GM10266 (cell line): ENCODE measurements around the gene PRRT2.

Experiments used
- DNase-seq: peaks from one replicate; pipeline ENCODE4 v3.0.0; 2012; ENCODE audit errors: extremely low spot score
- TF ChIP-seq, protein P1 (sequence below): IDR thresholded peaks from 2 replicates; pipeline ENCODE4 v1.5.1; 2012; ENCODE audit warnings: mild to moderate bottlenecking, low read depth; ENCODE audit not compliant: control insufficient read depth, insufficient read depth; ENCODE audit errors: missing control alignments

PRRT2 gene

DNA sequence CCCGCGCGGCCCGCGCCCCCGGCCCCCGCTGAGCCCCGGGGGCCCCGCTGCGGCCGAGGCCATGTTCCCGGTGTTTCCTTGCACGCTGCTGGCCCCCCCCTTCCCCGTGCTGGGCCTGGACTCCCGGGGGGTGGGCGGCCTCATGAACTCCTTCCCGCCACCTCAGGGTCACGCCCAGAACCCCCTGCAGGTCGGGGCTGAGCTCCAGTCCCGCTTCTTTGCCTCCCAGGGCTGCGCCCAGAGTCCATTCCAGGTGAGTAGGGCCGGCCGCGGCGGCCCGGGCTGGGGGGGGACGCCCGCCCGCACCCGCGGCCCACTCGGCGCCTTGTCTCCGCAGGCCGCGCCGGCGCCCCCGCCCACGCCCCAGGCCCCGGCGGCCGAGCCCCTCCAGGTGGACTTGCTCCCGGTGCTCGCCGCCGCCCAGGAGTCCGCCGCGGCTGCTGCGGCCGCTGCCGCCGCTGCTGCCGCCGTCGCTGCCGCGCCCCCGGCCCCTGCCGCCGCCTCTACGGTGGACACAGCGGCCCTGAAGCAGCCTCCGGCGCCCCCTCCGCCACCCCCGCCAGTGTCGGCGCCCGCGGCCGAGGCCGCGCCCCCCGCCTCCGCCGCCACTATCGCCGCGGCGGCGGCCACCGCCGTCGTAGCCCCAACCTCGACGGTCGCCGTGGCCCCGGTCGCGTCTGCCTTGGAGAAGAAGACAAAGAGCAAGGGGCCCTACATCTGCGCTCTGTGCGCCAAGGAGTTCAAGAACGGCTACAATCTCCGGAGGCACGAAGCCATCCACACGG lies 5.2 kb upstream of the PRRT2 start:
- TF ChIP-seq, protein P1, sequence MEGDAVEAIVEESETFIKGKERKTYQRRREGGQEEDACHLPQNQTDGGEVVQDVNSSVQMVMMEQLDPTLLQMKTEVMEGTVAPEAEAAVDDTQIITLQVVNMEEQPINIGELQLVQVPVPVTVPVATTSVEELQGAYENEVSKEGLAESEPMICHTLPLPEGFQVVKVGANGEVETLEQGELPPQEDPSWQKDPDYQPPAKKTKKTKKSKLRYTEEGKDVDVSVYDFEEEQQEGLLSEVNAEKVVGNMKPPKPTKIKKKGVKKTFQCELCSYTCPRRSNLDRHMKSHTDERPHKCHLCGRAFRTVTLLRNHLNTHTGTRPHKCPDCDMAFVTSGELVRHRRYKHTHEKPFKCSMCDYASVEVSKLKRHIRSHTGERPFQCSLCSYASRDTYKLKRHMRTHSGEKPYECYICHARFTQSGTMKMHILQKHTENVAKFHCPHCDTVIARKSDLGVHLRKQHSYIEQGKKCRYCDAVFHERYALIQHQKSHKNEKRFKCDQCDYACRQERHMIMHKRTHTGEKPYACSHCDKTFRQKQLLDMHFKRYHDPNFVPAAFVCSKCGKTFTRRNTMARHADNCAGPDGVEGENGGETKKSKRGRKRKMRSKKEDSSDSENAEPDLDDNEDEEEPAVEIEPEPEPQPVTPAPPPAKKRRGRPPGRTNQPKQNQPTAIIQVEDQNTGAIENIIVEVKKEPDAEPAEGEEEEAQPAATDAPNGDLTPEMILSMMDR, result no peak
- DNase-seq, result peak; percentile 65

DNA sequence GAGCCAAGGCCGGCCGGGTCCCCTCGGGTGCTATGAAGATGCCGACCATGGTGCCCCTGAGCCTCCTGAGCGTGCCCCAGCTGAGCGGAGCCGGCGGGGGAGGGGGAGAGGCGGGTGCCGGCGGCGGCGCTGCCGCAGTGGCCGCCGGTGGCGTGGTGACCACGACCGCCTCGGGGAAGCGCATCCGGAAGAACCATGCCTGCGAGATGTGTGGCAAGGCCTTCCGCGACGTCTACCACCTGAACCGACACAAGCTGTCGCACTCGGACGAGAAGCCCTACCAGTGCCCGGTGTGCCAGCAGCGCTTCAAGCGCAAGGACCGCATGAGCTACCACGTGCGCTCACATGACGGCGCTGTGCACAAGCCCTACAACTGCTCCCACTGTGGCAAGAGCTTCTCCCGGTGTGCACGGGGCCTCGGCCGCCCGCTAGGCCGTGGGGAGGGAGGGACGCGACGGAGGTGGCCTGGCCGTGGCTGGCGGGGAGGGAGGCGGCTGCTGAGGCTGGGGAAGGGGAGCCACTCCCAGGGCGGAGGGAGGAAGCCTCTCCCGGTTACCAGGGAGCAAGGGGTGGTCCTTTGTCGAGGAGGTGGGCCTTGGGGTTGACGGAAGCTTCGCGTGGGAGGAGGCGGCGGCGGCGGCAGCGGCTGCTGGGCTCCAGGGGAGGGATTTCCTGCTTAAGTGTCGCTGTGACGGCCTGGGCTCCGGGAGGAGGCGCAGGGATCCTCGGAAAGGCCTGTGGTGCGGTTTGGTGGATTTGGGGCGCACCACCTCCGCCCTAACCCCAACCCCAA lies 4.4 kb upstream of the PRRT2 start:
- TF ChIP-seq, protein P1, result peak; percentile 72
- DNase-seq, result peak; percentile 89

DNA sequence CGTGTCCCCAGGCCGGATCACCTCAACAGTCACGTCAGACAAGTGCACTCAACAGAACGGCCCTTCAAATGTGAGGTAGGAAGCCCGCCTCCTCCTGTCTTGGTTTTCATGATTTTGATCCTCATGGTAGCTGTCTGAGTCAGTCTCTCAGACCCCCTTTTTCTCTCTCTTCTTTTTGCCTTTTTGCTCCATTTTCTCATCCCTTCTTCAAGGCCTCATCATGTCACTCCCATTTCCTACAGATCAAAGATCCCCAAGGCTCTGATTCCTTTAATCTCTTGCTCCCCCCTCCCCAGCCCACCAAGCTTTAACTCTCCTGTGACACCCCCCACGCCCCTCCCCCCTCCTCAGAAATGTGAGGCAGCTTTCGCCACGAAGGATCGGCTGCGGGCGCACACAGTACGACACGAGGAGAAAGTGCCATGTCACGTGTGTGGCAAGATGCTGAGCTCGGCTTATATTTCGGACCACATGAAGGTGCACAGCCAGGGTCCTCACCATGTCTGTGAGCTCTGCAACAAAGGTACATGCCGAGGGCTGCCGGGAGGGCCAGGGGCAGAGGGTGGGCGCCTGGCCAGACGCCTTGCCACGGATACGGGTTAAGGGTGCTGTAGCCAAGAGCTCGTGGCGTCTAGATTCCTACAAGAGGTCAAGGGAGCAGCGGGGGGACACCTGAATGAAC lies 3.6 kb upstream of the PRRT2 start:
- DNase-seq, result no peak

DNA sequence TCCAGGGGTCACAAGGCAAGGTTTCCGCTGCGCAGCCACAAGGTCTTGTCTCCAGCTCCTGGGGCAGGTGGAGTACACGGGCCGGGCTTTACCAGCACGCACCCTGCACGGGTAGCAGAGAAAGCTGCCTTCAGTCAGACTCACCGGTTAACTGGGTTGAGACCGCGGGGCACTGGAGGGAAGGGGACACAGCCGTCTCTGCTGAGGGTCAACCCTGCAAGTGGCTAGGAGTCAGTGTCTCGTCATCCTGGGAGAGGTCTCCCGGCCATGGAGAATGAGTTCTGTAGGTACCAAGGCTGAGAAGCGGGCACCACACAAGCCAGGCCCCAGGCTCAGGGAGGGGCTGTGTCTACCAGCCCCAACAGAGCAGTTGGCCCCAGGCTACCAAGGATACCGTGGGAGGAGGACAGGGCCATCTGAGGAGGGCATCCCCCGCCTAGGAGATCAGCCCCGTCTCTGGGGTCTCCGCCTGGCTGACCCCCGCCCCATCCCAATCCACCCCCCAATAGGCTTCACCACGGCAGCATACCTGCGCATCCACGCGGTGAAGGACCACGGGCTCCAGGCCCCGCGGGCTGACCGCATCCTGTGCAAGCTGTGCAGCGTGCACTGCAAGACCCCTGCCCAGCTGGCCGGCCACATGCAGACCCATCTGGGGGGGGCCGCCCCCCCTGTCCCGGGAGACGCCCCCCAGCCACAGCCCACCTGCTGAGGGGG lies 2.8 kb upstream of the PRRT2 start:
- TF ChIP-seq, protein P1, result no peak
- DNase-seq, result no peak

More for the DNA sequence above, 3.6 kb upstream of the PRRT2 start:
- TF ChIP-seq, protein P1, result no peak

DNA sequence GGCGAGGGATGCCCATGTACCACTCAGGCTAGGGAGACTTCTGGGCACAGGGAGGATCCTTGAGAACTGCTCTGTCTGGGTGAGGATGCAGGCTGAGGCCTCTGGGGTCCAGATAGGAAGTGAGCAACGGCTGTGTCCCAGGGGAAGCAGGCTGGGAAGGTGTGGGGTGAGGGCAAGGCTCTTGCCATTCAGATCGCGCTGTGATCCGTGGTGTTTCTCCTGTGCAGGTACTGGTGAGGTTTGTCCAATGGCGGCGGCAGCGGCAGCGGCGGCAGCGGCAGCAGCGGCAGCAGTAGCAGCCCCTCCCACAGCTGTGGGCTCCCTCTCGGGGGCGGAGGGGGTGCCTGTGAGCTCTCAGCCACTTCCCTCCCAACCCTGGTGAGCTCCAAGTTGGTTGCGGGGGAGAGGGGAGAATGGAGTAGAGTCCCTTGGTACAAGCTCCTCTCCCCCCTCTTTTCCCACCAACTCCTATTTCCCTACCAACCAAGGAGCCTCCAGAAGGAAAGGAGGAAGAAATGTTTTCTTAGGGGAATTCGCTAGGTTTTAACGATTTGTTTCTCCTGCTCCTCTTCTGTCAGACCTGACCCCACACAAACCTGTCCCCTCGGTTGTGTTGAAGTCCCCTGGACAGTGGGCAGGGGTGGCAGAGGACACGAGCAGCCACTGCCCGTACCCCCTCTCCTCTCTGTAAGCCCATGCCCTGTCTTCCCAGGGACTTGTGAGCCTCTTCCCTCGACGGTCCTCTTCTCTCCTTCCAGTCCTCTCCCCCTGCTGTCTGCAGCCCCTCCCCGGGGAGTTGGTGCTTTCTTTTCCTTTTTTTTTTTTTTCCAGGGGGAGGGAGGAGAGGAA lies 1.9 kb upstream of the PRRT2 start:
- TF ChIP-seq, protein P1, result no peak
- DNase-seq, result no peak

DNA sequence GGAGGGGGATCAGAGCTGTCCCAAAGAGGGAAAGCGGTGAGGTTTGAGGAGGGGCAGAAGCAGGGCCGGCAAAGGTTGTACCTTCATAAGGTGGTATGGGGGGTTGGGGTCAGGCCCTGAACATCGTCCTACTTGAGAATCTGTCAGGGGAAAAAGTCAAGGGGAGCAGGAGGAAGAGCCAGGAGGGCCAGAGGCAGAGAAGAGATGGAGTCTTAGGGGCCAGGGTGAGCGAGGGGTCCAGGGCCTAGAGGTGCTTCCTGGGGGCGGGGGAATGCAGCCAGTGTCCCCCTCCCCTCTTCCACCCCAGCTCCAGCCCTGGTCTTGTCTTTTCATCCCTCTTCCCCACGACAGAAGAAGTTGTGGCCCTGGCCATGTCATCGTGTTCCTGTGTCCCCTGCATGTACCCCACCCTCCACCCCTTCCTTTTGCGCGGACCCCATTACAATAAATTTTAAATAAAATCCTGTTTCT lies 1.3 kb upstream of the PRRT2 start:
- TF ChIP-seq, protein P1, result no peak
- DNase-seq, result no peak
